Measurements from ENCODE around the gene SAMD4A. TPM values are rescaled to one million over a fixed set of nuclear protein-coding genes. Genes with fewer than 3 reads are reported as not detected.

Gene SAMD4A
- total RNA-seq, 1 donor from 2014 or later = 25.9 TPM

GRCh38 chr14:54774824-54775223 lies 207.9 kb downstream of the SAMD4A start:
- ATAC-seq = no peak
- DNase-seq (ENCODE audit: low spot score) = no peak

GRCh38 chr14:54775486-54776140 lies 208.7 kb downstream of the SAMD4A start:
- ATAC-seq (no peak), DNase-seq (ENCODE audit: low spot score) (no peak)

GRCh38 chr14:54776361-54777001 lies 209.6 kb downstream of the SAMD4A start:
- ATAC-seq = no peak

GRCh38 chr14:54777395-54777794 lies 210.5 kb downstream of the SAMD4A start:
- peak; percentile 13 for ATAC-seq
- DNase-seq (ENCODE audit: low spot score) = peak; percentile 43

More at GRCh38 chr14:54776361-54777001, 209.6 kb downstream of the SAMD4A start:
- peak; percentile 49 for DNase-seq (ENCODE audit: low spot score)

- ATAC-seq (peak; percentile 71), DNase-seq (ENCODE audit: low spot score) (peak; percentile 88)
These were observed 211.9 kb downstream of the SAMD4A start for GRCh38 chr14:54778618-54779345.

- ATAC-seq (no peak), DNase-seq (ENCODE audit: low spot score) (peak; percentile 22)
These were observed 214.2 kb downstream of the SAMD4A start for GRCh38 chr14:54781080-54781479.

GRCh38 chr14:54781961-54782750 lies 215.2 kb downstream of the SAMD4A start:
- ATAC-seq (no peak), DNase-seq (ENCODE audit: low spot score) (peak; percentile 21)

- DNase-seq (ENCODE audit: low spot score) (peak; percentile 48), ATAC-seq (peak; percentile 1)
These were observed 216.1 kb downstream of the SAMD4A start for GRCh38 chr14:54782751-54783659.

- DNase-seq (ENCODE audit: low spot score) = peak; percentile 45
These were observed 216.7 kb downstream of the SAMD4A start for GRCh38 chr14:54783660-54784015.

GRCh38 chr14:54784060-54784459 lies 217.1 kb downstream of the SAMD4A start:
- ATAC-seq (peak; percentile 73), DNase-seq (ENCODE audit: low spot score) (peak; percentile 89)

More at GRCh38 chr14:54783660-54784015, 216.7 kb downstream of the SAMD4A start:
- ATAC-seq = no peak

- peak; percentile 97 for DNase-seq (ENCODE audit: low spot score)
These were observed 217.7 kb downstream of the SAMD4A start for GRCh38 chr14:54784657-54785056.

GRCh38 chr14:54785136-54785777 lies 218.3 kb downstream of the SAMD4A start:
- DNase-seq (ENCODE audit: low spot score) = peak; percentile 65
- ATAC-seq = peak; percentile 19

More at GRCh38 chr14:54784657-54785056, 217.7 kb downstream of the SAMD4A start:
- ATAC-seq = peak; percentile 80

- no peak for ATAC-seq
- peak; percentile 29 for DNase-seq (ENCODE audit: low spot score)
These were observed 219.1 kb downstream of the SAMD4A start for GRCh38 chr14:54785778-54786770.

- DNase-seq (ENCODE audit: low spot score) = peak; percentile 45
- no peak for ATAC-seq
These were observed 219.9 kb downstream of the SAMD4A start for GRCh38 chr14:54786838-54787237.

GRCh38 chr14:54787261-54787660 lies 220.3 kb downstream of the SAMD4A start:
- ATAC-seq = no peak
- DNase-seq (ENCODE audit: low spot score) = peak; percentile 23

- ATAC-seq (no peak), DNase-seq (ENCODE audit: low spot score) (peak; percentile 39)
These were observed 221.8 kb downstream of the SAMD4A start for GRCh38 chr14:54788701-54789100.

GRCh38 chr14:54789166-54789565 lies 222.2 kb downstream of the SAMD4A start:
- DNase-seq (ENCODE audit: low spot score) (peak; percentile 18), ATAC-seq (no peak)

All from left lobe of liver (tissue), 2 donors.